GM06990 (cell line): ENCODE measurements around the gene HLCS.

Experiments
- DNase-seq: peaks from one replicate; pipeline ENCODE4 v3.0.0-alpha.2; 2011; ENCODE audit not compliant: insufficient read length; ENCODE audit errors: extremely low read depth
- H3K27me3 ChIP-seq: replicated peaks from 2 replicates; pipeline ENCODE4 v1.6.0; 2011; ENCODE audit warnings: low read length; ENCODE audit not compliant: control insufficient read depth, insufficient read depth
- H3K36me3 ChIP-seq: 2 replicates; pipeline ENCODE4 v1.5.1; 2011; ENCODE audit warnings: low read length; ENCODE audit not compliant: control insufficient read depth, insufficient read depth
- H3K4me3 ChIP-seq: replicated peaks from 2 replicates; pipeline ENCODE4 v1.5.1; 2011; ENCODE audit warnings: low read depth, mild to moderate bottlenecking, control low read depth, low read length
- CTCF ChIP-seq: IDR thresholded peaks from 2 replicates; pipeline ENCODE4 v1.5.1; 2011; ENCODE audit warnings: low read length, control low read depth, mild to moderate bottlenecking, inconsistent platforms; ENCODE audit not compliant: insufficient read depth, poor library complexity, severe bottlenecking

HLCS gene

GRCh38 chr21:36766511-36766910 is 200.0 kb downstream of the HLCS start:
- no peak for TF ChIP-seq CTCF
- H3K4me3 ChIP-seq = no peak overlapping the region
- no peaks in the 10 kb centered on the region for H3K36me3 ChIP-seq
- H3K27me3 ChIP-seq = no peaks in the 10 kb centered on the region
- DNase-seq = no peak

- no peaks in the 10 kb centered on the region for H3K27me3 ChIP-seq
- no peak for TF ChIP-seq CTCF
- no peak overlapping the region for H3K4me3 ChIP-seq
- no peak for DNase-seq
- no peaks in the 10 kb centered on the region for H3K36me3 ChIP-seq
These were observed 201.2 kb downstream of the HLCS start for GRCh38 chr21:36765229-36765628.

GRCh38 chr21:36763305-36763704 is 203.2 kb downstream of the HLCS start:
- no peak for TF ChIP-seq CTCF
- Histone ChIP-seq H3K36me3 (no peaks in the 10 kb centered on the region), H3K27me3 (no peaks in the 10 kb centered on the region), H3K4me3 (no peak overlapping the region)
- DNase-seq = no peak

- TF ChIP-seq CTCF = no peak
- Histone ChIP-seq H3K36me3 (no peaks in the 10 kb centered on the region), H3K4me3 (no peak overlapping the region), H3K27me3 (no peaks in the 10 kb centered on the region)
- no peak for DNase-seq
These were observed 203.8 kb downstream of the HLCS start for GRCh38 chr21:36762642-36763041.

- no peaks in the 10 kb centered on the region for H3K27me3 ChIP-seq
- no peak for DNase-seq
- H3K4me3 ChIP-seq = no peak overlapping the region
- no peaks in the 10 kb centered on the region for H3K36me3 ChIP-seq
- TF ChIP-seq CTCF = no peak
These were observed 204.8 kb downstream of the HLCS start for GRCh38 chr21:36761685-36762084.

GRCh38 chr21:36759348-36760083 is 207.0 kb downstream of the HLCS start:
- no peaks in the 10 kb centered on the region for H3K36me3 ChIP-seq
- no peak for DNase-seq
- H3K4me3 ChIP-seq = no peak overlapping the region
- no peak for TF ChIP-seq CTCF
- H3K27me3 ChIP-seq = no peaks in the 10 kb centered on the region
